Measurements from ENCODE around the gene KCNAB1.

The KCNAB1 gene

DNA sequence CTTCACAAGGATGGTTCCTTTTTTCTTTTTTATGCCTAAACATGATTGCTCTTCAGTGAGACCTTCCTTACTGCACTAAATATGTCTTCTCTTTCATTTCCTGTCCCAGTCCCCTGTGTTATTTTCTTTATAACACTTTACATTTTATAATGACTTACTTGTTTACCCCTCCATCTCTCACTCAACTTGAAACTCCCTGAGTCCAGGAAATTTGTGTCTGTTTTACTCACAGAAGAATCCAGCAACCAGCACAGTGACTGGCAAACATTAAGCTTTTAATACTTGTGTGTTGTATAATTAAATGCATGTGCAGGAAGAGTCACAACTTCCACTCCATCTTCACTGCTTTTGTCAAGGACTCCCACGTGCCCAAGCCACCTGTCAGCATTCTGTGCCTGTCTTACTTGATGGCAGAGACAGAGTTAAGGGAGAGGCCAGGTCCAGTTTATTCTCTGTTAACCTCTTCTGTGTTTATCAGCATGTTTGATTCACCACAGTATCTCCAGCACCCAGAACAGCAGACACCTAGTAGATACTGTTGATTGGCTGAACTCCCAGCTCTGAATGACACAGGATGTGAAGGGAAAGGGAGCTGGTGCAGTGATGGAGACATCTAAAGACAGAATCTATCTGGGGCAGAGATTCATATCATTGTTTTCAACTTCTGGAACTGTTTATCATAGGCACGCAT, 391.8 kb downstream of the KCNAB1 start:
- no peak for DNase-seq

- DNase-seq = no peak
Measured at GRCh38 chr3:156513619-156514018, 393.2 kb downstream of the KCNAB1 start.

DNA sequence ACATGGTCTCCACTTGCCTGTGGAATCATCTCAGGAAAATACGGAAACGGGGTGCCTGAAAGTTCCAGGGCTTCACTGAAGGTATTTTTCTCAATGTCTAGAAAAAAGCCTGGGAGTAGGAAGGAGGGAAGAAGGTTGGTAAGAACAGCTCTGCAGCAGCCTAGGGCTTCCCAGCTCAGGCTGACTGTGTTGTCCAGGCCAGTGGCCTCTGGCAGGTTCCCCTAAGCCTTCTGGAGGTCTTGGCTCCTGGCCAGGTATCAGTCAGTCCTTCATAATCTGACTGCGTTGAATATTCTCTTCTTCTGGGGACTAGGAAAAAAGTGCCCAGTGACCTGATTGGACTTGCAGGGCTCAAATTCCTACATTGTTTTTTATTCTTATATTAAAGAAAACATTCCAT, 395.9 kb downstream of the KCNAB1 start:
- no peak for DNase-seq

GRCh38 chr3:156516961-156517360, 396.6 kb downstream of the KCNAB1 start:
- DNase-seq = no peak

- no peak for DNase-seq
Measured at GRCh38 chr3:156518726-156519125, 398.3 kb downstream of the KCNAB1 start.

DNA sequence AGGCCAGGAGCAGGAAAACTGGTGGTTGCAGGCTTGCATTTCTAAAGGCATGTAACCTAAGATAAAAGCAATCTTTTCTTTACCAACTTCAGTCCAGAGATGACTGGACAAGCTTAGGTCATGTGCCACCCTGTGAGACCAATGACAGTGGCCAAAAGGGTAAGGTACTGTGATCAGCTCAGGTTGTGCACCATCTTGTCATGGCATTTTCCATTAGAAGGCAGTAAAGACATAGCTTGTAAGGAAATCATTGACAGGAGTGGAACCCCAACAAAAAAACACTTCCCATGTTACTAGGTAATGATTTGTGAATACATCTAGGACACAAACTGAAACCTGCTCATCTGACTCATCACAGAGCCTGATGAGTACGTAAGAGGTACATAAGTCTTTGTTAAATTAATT, 399.4 kb downstream of the KCNAB1 start:
- DNase-seq = no peak

- DNase-seq = no peak
Measured at GRCh38 chr3:156522673-156523072, 402.3 kb downstream of the KCNAB1 start.

- DNase-seq = no peak
Measured at GRCh38 chr3:156525808-156526207, 405.4 kb downstream of the KCNAB1 start.

GRCh38 chr3:156527060-156527459, 406.7 kb downstream of the KCNAB1 start:
- no peak for DNase-seq

DNA sequence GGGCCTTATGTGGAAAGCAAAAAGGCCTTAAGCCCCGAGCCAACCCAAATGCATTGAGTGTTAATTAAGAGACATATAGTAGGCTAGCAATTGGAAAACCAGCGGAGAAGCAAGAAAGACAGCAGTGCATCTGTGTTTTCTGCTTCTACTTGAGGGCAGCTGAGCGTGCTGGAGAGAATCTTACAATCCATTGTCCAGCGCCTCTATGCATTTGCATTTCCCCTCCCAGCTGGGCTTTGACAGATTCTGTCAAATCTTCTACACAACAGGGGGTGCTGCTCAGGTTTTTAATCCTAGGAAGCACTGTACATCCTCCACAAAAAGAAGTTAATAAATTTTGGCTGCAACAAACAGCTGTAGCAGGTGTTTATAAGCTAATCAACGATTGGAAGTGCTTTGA, 410.6 kb downstream of the KCNAB1 start:
- DNase-seq = no peak

DNA sequence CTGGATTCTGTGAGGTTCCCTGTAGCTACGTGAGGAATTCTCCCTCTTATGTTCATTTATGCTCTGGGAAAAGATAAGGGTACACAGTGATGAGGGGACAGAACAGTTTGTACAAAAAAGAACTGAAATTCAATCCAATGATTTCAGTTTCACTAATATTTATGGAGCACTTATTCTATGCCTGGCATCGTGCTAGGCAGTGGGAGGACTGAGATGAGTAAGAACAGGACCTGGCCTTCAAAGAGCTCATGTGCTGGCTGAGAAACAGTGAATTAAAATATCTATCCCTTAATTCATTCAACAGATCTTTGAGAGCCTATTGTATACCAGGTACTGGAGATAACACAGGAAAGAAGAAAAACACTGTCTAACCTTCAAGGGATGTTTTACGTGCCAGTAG, 412.4 kb downstream of the KCNAB1 start:
- no peak for DNase-seq

DNA sequence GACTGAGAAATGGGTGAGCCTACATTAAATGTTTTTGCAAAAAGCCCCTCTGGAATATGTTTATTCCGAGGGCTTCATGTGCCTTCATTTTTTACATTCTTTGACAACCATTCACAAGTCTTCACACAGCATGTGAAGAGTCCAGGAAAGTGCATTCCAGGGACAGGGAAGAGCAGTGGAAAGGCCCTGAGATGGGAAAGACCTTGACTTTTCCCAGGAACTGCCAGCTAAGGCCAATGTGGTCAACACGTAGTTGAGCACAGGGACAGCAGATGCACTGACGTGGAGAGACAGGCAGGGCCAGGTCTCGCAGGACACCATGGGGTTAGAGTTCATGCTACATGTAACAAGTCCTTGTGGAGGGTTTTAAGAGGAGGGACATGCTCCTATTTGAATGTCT, 412.8 kb downstream of the KCNAB1 start:
- DNase-seq = no peak

GRCh38 chr3:156535162-156535627, 414.8 kb downstream of the KCNAB1 start:
- no peak for DNase-seq

DNA sequence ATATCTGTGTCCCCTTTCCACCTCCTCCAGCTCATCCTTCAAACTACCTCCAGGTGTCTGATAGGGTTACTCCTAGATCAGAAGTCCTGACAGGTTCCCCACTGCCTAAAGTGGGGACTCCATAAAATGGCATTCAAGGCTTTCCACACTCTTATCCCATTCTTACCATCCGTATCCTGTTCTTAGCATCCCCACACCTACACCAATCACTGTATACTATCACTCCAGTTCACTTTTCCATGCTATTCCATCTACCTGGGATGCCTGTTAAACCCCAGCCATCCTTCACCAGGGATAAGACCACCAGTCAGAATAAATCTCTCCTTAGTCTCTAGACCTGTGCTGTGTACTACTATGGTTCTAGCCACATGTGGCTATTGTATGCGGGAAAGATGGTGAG, 415.4 kb downstream of the KCNAB1 start:
- no peak for DNase-seq

DNA sequence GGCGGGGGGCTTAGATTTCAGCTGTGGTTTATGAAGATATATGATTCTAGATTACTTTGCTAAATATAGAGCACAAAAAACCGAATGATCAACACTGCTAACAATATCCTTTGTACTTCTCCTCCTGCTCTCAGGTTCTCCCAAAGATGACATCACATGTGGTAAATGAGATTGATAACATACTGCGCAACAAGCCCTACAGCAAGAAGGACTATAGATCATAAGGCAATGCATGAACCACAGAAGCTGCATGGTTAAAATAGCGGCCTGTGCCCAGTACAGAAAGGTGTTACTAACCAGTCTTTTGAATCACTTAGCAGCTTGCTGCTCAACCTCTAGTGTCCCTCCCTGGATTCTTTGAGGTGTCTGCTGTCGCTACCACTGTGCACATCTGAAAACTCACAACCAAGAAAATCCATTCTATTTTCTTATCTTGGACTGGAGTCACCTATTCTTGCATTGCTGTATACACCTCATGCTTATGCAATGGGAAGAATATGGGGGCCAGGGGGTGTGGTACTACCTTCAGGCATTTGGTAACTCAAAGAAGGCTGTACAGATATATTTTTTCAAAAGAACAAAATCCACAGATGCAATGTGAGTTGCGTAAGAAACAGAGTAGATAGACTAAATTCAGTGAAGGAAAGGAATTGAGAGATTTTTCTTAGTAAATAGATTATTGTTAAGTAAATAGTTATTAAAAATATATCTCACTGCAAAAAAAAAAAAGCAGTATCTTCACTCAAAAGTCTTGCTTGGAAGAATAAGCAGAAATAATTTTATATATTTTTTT, 416.3 kb downstream of the KCNAB1 start:
- DNase-seq = no peak

DNA sequence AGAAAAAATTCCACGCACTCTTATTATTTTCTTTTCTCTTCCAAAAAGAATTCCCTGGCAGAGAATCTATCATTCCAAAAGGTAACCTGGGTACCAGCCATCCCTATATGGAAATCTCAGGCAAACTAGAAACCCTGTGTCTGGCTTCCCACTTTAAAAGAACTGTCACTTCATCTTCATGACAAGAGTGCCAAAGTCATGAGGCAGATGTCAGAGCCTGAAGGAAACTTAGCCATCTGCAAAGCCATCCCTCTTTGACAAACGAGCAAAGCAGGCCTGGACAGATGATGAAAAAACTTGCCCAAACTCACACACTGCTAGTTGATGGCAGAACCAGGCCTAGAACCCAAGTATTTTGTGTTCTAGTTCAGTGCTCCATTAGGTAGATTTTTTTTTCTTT, 418.7 kb downstream of the KCNAB1 start:
- DNase-seq = no peak

DNA sequence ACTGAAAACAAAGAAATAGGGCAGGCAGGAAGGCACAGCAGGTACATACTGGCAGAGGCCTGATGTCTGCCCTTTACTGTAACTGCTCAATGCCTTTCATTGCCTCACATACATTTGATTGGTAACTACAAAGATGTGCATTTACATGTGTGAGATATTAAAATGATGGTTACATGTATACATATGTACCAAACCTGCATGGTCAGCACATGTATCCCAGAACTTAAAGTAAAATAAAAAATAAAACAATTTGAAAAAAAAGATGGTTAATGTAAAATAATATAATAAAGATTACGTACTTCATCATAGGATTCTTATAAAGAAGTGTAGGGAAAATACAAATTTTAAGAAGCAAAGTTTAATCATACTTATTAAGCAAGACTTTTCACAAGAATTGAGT, 419.4 kb downstream of the KCNAB1 start:
- no peak for DNase-seq

DNA sequence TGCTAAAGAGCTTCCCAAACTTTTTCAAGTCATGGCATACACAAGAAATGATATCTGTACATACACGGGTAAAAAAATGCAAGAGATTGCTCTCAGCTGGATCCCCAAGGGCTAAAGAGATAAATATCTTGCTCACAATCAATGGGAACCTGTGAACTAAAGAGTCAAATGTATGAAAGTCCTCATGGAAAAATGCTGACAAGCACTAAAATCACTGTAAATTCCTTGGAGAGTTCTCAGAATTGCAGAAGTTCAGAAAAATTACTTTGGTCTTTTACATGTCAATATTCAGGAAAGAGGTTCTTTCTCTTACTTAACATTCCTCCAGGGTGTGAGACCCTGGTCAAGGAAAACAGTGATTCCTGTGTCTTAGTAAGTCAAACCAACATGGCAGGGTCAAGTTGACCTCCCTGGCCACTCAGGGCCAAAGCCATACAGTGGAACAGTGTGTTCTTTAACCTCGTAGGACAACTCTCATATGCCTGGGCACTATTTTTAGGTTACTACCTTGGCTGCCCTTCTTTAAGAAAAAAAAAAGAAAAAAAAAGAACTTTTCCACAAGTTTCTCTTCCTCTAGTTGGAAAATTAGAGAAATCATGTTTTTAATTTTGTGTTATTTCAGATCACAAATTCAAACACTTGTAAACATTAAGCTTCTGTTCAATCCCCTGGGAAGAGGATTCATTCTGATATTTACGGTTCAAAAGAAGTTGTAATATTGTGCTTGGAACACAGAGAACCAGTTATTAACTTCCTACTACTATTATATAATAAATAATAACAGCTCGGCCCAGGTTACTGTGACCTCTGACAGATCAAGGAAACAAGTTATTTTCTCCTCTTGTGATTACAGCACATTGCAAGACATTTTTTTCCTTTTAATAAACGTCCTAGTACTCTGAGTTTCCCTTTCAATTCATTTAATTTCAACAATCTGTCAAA, 422.0 kb downstream of the KCNAB1 start:
- DNase-seq = no peak

DNA sequence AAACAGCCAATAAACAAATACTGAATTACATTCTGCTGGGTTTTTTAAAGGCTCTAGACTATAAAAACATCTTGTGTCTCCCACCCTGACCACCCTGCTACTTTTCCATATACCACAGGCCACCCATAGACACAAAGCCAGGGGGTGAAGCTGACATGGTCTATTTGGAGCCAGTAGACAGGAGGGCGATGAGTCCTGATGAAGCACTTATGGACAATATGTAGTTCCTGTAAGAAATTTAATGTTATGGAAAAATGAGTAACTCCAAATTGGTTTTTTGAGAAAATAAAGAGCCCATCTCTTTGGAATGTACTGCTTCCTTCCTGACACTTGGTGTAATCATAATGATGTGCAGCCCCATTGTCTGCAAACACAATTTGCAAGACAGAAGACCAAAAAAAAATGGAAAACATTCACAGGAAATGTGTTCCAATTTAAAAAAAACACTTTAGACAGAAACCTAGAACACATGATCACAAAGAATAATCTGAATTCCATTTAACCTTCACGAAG, 422.7 kb downstream of the KCNAB1 start:
- DNase-seq = no peak

DNA sequence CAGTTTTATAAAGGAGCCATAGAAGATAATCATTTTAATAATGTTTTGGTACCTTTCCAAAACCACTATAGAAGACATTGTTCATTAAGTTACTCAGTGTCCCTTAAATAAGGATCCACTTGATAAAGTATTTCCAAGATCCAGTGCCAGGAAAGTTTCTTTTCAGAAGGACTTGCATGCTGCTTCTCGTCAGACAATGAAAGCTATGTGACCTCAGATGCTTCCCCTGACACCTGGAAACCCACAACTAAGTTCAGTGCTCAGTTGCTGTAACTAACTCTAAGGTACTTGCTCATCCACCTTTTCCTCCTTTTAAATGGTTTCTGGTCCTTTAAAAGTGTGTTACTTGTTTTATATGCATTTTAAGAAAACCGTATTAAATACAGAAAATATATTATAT, 427.3 kb downstream of the KCNAB1 start:
- no peak for DNase-seq

GRCh38 chr3:156548041-156548687, 427.8 kb downstream of the KCNAB1 start:
- DNase-seq = no peak

DNA sequence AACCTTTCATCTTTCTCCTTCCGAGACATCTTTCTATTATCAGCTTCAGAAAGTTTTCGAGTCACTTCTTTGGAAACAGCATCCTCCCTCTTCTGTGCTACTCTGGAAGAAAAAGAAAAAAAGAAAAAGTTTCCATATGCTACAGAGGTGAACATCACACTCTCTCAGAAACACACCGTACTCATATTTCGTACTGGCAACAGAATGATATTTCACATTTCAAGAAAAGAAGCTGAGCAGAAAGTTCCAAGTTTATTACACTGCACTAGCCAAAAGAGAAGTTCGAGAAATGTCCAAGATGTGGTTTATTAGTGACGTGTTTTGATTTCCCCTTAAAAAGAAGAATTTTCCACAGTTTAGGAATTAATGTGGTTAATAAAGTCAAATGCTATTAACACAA, 428.5 kb downstream of the KCNAB1 start:
- no peak for DNase-seq

DNA sequence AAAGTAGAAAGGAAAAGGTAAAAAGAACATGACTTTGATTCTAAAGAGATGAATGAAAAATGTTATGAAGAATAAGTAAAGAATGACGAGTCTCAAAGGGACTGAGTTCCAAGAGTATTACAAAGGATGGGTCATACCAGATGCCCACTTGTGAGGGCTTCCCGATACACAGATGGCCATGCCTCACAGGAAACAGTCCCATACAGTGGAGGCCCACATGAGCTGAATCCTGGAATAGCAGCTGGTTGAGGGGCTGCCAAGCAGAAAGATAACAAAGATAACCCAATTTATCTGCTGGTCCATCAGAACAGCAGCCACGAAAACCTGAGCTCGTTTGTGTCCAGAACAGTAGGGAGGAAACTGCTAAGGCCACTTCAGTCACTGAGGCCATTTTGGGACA, 430.9 kb downstream of the KCNAB1 start:
- no peak for DNase-seq

Data from CD4-positive, alpha-beta T cell treated with Interleukin-10 for 1 hour (primary cell).